SK-N-SH treated with all-trans-retinoic acid at 6 μM for 48 hours (cell line): ENCODE data around the gene LZTR1.
"Not testable (repeated sequence)": the region's sequence is repeated elsewhere in the genome, so short reads cannot be mapped to it uniquely, and the experiment has no call there.

ENCODE experiments used
- ATAC-seq: fragments of 200-7000 bp; cut with Tn5 transposase; 3 replicates; pipeline ENCODE4 v1.9.1; 2020; ENCODE audit warnings: mild to moderate bottlenecking, moderate library complexity
- TF ChIP-seq, protein P1 (sequence below): fragments of 250-450 bp; sonication (Bioruptor Pico); IDR thresholded peaks from 2 replicates; pipeline ENCODE4 v1.8.0; 2021; ENCODE audit warnings: low read depth, mild to moderate bottlenecking, moderate library complexity, borderline replicate concordance

The LZTR1 gene

GRCh38 chr22:21047730-21048129 is 65.6 kb downstream of the LZTR1 start (continued):
- TF ChIP-seq, protein P1, sequence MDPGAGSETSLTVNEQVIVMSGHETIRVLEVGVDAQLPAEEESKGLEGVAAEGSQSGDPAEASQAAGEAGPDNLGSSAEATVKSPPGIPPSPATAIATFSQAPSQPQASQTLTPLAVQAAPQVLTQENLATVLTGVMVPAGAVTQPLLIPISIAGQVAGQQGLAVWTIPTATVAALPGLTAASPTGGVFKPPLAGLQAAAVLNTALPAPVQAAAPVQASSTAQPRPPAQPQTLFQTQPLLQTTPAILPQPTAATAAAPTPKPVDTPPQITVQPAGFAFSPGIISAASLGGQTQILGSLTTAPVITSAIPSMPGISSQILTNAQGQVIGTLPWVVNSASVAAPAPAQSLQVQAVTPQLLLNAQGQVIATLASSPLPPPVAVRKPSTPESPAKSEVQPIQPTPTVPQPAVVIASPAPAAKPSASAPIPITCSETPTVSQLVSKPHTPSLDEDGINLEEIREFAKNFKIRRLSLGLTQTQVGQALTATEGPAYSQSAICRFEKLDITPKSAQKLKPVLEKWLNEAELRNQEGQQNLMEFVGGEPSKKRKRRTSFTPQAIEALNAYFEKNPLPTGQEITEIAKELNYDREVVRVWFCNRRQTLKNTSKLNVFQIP (CRISPR knock-in tag) = no peak

GRCh38 chr22:21048448-21048847 is 66.4 kb downstream of the LZTR1 start:
- ATAC-seq = not testable (repeated sequence)
